CD8-positive, alpha-beta memory T cell (primary cell): ENCODE measurements around the gene SYP. TPM values are rescaled to one million over a fixed set of nuclear protein-coding genes. Genes with fewer than 3 reads are reported as not detected.

Experiments
- CTCF ChIA-PET: fragments of 350-600 bp; sonication (Branson Sonifier 250); formaldehyde crosslinking; loops from one replicate; lab custom pipeline; 2021; ENCODE audit warnings: antibody characterized with exemption; lab: Charles Lee
- POLR2A ChIA-PET: fragments of 350-600 bp; sonication (Branson Sonifier 250); formaldehyde crosslinking; loops from one replicate; lab custom pipeline; 2021; ENCODE audit warnings: antibody characterized with exemption; lab: Charles Lee
- DNase-seq, 5 donors: peaks; one replicate each; pipeline versions ENCODE4 v3.0.0 to v3.0.0-alpha.2; 2020 to 2022; ENCODE audit warnings: mixed read lengths in 1 of 5
- H3K27ac ChIP-seq: one replicate; pipeline ENCODE4 v1.7.0; 2013; ENCODE audit warnings: low read depth, mild to moderate bottlenecking, low read length, moderate library complexity
- H3K27me3 ChIP-seq: 2 replicates; pipeline ENCODE4 v1.7.0; 2013; ENCODE audit warnings: low read length, mild to moderate bottlenecking; ENCODE audit not compliant: insufficient read depth, poor library complexity, severe bottlenecking
- H3K36me3 ChIP-seq: 2 replicates; pipeline ENCODE4 v1.7.0; 2013; ENCODE audit warnings: mild to moderate bottlenecking, low read length, moderate library complexity; ENCODE audit not compliant: insufficient read depth
- H3K4me1 ChIP-seq: 2 replicates; pipeline ENCODE4 v1.7.0; 2013; ENCODE audit warnings: mild to moderate bottlenecking, low read length, moderate library complexity; ENCODE audit not compliant: insufficient read depth
- H3K4me3 ChIP-seq: 2 replicates; pipeline ENCODE4 v1.7.0; 2013; ENCODE audit warnings: mild to moderate bottlenecking, low read length
- H3K9me3 ChIP-seq: 2 replicates; pipeline ENCODE4 v1.7.0; 2013; ENCODE audit warnings: mild to moderate bottlenecking, low read length
- H3K27ac Mint-ChIP-seq, 8 donors: one replicate each; pipeline ENCODE4 v1.8.0; 2020 to 2021; ENCODE audit warnings: mixed read lengths in 8 of 8, mild to moderate bottlenecking in 6 of 8, inconsistent platforms in 3 of 8, moderate library complexity in 3 of 8
- H3K27me3 Mint-ChIP-seq, 2 donors: one replicate each; pipeline ENCODE4 v1.8.0; 2020 to 2021; ENCODE audit warnings: mixed read lengths in 2 of 2, mild to moderate bottlenecking in 1 of 2, moderate library complexity in 1 of 2
- H3K36me3 Mint-ChIP-seq, 3 donors: one replicate each; pipeline ENCODE4 v1.8.0; 2020 to 2021; ENCODE audit warnings: mixed read lengths in 3 of 3, inconsistent platforms in 1 of 3, mild to moderate bottlenecking in 1 of 3
- H3K4me1 Mint-ChIP-seq, 3 donors: one replicate each; pipeline ENCODE4 v1.8.0; 2020 to 2021; ENCODE audit warnings: mixed read lengths in 3 of 3, inconsistent platforms in 1 of 3, mild to moderate bottlenecking in 1 of 3
- H3K4me3 Mint-ChIP-seq, 7 donors: one replicate each; pipeline ENCODE4 v1.8.0; 2020 to 2021; ENCODE audit warnings: mixed read lengths in 7 of 7, mild to moderate bottlenecking in 6 of 7, moderate library complexity in 4 of 7, inconsistent platforms in 2 of 7
- H3K9me3 Mint-ChIP-seq, 5 donors: one replicate each; pipeline ENCODE4 v1.8.0; 2020 to 2022; ENCODE audit warnings: mixed read lengths in 5 of 5, mild to moderate bottlenecking in 3 of 5, moderate library complexity in 2 of 5, inconsistent platforms in 1 of 5
- polyA plus RNA-seq: library from polyadenylated mRNA; unstranded; fragments of 300-500 nt; fragmentation: Illumina TruSeq; gene quantifications from one replicate; pipeline ENCODE4 v1.2.3, GENCODE V29; 2021
- total RNA-seq, 2 experiments: library from RNA; stranded (reverse); gene quantifications; one replicate each; pipeline ENCODE4 v1.2.3, GENCODE V29; 2021

Gene SYP
- total and polyA plus RNA-seq, 3 experiments from 2014 or later = 0.25 to 2.5 (median 1.9) TPM

DNA sequence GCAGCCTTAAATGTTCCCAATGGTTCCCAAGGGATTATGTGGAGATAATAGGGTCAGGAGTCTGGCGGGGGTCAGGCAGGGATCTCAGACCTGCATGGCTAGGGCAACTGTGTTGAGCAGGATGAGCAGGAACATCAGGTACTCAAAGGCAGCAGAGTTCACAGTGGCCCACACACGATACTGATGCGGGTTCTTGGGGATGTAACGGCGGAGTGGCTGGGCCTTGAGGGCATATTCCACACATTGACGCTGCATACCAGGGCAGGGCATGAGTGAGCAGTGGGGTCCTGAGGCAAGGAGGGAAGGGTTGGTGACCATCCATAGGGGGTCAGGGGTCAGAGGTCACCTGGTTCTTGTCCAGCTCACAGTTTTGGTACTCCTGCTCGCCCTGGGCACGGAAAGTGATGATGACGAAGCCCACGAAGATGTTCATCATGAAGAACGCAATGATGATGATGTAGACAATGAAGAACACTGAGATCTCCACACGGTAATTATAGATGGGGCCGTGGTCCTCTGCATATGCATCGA is 15.1 kb upstream of the SYP start:
- Mint-ChIP-seq H3K4me3 (no peak overlapping the region), H3K36me3 (peaks cover 0 to 2% (median 0%) of the 10 kb centered on the region in 3 donors), H3K4me1 (peaks cover 0 to 4% (median 0%) of the 10 kb centered on the region in 3 donors), H3K27me3 (peaks cover 3 to 9% of the 10 kb centered on the region in 2 donors), H3K9me3 (peaks cover 0 to 2% (median 0%) of the 10 kb centered on the region in 5 donors), H3K27ac (no peak overlapping the region)
- Histone ChIP-seq H3K4me3 (no peak overlapping the region), H3K36me3 (no peaks in the 10 kb centered on the region), H3K9me3 (no peaks in the 10 kb centered on the region), H3K4me1 (no peaks in the 10 kb centered on the region), H3K27ac (no peak overlapping the region), H3K27me3 (no peaks in the 10 kb centered on the region)
- no peak for DNase-seq
- ChIA-PET POLR2A (no interaction called here), CTCF (no interaction called here)

DNA sequence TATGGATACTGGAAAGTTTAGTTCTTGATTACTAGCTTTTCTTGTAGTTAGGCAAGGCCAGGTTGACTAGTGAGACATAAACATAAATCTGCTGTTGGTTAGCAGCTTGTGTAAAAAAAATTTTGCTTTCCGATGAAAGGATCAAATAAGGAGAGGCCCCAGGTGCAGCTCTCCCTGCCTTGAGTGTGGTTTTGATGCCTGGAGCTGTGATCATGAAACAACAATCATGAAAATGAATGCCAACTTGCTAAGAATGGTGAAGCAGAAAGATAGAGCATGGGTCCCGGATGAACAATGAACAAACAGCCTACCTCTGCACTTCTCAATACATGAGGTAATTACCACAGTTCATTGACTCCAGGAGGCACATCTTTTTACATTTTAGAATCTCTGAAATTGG is 14.4 kb upstream of the SYP start:
- Mint-ChIP-seq H3K4me1 (no peaks in the 10 kb centered on the region), H3K9me3 (peaks cover 0 to 2% (median 0%) of the 10 kb centered on the region in 5 donors), H3K36me3 (peaks cover 0 to 2% (median 0%) of the 10 kb centered on the region in 3 donors), H3K27ac (no peak overlapping the region), H3K27me3 (peaks cover 3 to 9% of the 10 kb centered on the region in 2 donors), H3K4me3 (no peak overlapping the region)
- ChIA-PET CTCF (no interaction called here), POLR2A (no interaction called here)
- Histone ChIP-seq H3K27me3 (no peaks in the 10 kb centered on the region), H3K9me3 (no peaks in the 10 kb centered on the region), H3K4me1 (no peaks in the 10 kb centered on the region), H3K4me3 (no peak overlapping the region), H3K36me3 (no peaks in the 10 kb centered on the region), H3K27ac (no peak overlapping the region)
- no peak for DNase-seq

DNA sequence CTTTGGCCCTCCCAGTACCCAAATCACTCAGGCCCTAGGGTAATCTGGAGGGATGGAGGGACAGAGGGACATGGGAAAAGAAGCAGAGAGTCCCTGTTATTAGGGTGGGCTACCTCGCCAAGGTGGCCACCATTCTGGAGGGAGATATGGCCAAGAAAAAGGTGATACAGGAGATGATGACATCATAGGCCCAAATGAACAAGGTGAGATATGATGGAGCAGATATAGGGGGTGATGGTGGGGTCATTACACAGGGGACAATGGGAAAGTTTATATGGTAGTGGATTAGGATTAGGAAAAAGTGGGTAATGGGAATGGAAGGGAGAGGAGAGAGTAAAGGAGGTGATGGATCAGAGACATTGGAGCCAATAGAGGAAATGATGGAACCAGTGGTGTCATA is 12.9 kb upstream of the SYP start:
- Mint-ChIP-seq H3K9me3 (peaks cover 0 to 2% (median 0%) of the 10 kb centered on the region in 5 donors), H3K36me3 (peaks cover 0 to 2% (median 0%) of the 10 kb centered on the region in 3 donors), H3K27ac (no peak overlapping the region), H3K4me3 (no peak overlapping the region), H3K4me1 (no peaks in the 10 kb centered on the region), H3K27me3 (peaks cover 3 to 10% of the 10 kb centered on the region in 2 donors)
- Histone ChIP-seq H3K27me3 (no peaks in the 10 kb centered on the region), H3K9me3 (no peaks in the 10 kb centered on the region), H3K36me3 (no peaks in the 10 kb centered on the region), H3K4me3 (no peak overlapping the region), H3K27ac (no peak overlapping the region), H3K4me1 (no peaks in the 10 kb centered on the region)
- no peak for DNase-seq
- CTCF ChIA-PET = no interaction called here
- POLR2A ChIA-PET = no interaction called here

DNA sequence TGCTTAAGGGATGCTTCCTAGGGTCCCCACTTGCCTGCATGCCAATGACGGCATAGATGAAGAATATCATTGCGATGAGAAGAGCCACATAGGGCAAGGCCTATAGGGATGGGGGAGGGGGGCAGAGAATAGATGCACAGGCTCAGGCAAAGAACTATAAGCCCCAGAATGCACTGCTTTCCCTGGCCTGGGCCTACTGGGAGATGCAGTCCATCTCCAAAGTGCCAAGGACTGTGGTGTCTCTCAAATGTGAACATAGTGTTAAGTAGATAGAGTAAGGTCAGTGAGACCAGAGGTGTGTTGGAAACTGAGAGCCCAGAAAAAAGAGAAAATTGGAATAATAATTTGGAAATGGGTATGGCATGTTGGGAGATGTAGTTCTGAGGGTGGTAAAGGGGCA is 12.2 kb upstream of the SYP start:
- ChIA-PET POLR2A (no interaction called here), CTCF (no interaction called here)
- Mint-ChIP-seq H3K9me3 (no peaks in the 10 kb centered on the region), H3K4me3 (no peak overlapping the region), H3K27ac (no peak overlapping the region), H3K4me1 (no peaks in the 10 kb centered on the region), H3K27me3 (peaks cover 3 to 10% of the 10 kb centered on the region in 2 donors), H3K36me3 (peaks cover 0 to 2% (median 0%) of the 10 kb centered on the region in 3 donors)
- H3K4me3 ChIP-seq = no peak overlapping the region
- no peaks in the 10 kb centered on the region for H3K4me1 ChIP-seq
- H3K9me3 ChIP-seq = no peaks in the 10 kb centered on the region
- no peak overlapping the region for H3K27ac ChIP-seq
- no peaks in the 10 kb centered on the region for H3K27me3 ChIP-seq
- no peaks in the 10 kb centered on the region for H3K36me3 ChIP-seq
- no peak for DNase-seq

DNA sequence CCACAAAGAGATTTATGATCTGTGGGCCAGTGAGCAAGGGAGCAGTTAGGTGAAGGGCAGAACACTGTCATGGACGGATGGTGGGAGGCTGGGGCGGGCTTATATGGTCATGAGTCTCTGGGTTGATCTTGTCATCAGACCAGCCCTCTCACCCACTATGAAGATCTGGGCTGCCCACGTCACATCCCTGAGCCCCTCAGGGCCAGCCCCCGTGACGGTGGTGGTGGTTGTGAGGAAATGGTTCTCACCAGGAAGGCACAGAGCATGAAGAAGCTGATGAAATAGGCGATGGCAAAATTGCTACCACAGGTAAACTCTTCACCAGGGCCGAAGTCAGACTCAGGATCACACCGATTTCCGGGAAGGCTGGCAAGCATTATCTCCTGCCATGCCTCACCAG is 11.1 kb upstream of the SYP start:
- Histone ChIP-seq H3K4me3 (no peak overlapping the region), H3K27ac (no peak overlapping the region), H3K36me3 (no peaks in the 10 kb centered on the region), H3K4me1 (no peaks in the 10 kb centered on the region), H3K9me3 (no peaks in the 10 kb centered on the region), H3K27me3 (no peaks in the 10 kb centered on the region)
- Mint-ChIP-seq H3K9me3 (no peaks in the 10 kb centered on the region), H3K4me3 (no peak overlapping the region), H3K36me3 (peaks cover 0 to 2% (median 0%) of the 10 kb centered on the region in 3 donors), H3K27me3 (peaks cover 3 to 8% of the 10 kb centered on the region in 2 donors), H3K27ac (no peak overlapping the region), H3K4me1 (no peaks in the 10 kb centered on the region)
- no peak for DNase-seq
- POLR2A ChIA-PET = no interaction called here
- CTCF ChIA-PET = no interaction called here

DNA sequence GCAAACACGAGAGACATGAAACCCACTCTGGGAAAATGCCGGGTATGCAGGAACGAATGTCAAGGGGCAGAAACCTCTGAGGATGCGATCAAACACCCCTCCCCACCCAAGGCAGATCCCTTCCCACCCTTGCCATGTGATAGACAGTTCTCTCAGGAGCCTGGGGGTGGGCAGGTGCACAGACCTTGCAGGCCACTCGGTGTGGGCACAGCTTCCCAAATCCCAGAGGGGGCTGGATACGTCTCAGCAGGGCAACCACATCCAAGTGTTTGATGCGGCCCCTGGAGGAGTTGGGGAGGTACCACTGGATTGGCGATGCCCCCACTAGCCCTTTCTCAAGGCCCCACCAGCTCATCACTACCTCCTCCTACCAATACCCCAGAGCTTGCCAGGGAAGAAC is 10.4 kb upstream of the SYP start:
- no peak overlapping the region for H3K4me3 ChIP-seq
- DNase-seq = no peak
- Mint-ChIP-seq H3K9me3 (no peaks in the 10 kb centered on the region), H3K36me3 (peaks cover 0 to 2% (median 0%) of the 10 kb centered on the region in 3 donors), H3K4me1 (no peaks in the 10 kb centered on the region), H3K27me3 (peaks cover 3 to 8% of the 10 kb centered on the region in 2 donors), H3K27ac (no peak overlapping the region), H3K4me3 (no peak overlapping the region)
- H3K9me3 ChIP-seq = no peaks in the 10 kb centered on the region
- H3K36me3 ChIP-seq = no peaks in the 10 kb centered on the region
- ChIA-PET POLR2A (no interaction called here), CTCF (no interaction called here)
- H3K27ac ChIP-seq = no peak overlapping the region
- no peaks in the 10 kb centered on the region for H3K4me1 ChIP-seq
- H3K27me3 ChIP-seq = no peaks in the 10 kb centered on the region

DNA sequence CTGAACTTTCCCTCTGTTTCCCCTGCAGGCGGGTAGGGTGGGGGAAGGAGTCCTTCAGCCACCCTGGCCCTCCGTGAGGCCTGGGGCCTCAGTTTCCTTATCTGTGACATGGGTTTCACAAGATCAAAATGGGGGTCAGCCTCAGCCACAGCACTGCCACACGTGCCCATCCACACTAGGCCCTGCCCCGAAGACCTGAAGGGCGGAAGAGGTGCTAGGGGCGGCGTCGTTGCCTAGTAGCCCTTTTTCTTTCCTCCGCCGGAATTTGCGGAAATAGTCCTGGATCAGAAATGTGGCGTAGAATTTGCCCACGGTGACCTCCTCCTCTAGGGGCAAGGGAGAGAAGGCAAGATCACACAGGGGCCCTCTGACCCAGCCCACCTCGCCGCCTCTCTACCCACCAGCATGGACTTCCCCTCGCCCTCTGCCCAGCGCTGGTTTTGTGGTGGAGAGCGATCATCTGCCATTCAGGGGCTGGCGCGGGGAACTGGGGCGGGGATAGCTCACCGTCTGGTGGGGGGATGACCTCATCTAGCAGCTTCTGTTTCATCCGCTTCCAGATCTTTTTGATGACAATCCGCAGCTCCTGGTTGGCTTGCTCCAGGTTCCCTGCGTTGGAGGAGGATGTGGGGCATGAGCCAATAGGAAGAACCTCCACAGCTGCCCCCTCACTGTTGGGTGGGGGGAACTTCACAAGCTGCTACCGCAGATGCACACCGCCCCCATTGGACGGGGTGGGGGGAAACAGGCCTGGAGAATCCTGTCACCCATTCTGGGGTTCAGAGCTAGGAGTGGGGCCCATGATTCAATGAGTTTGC is 9.7 kb upstream of the SYP start:
- Mint-ChIP-seq H3K4me3 (no peak overlapping the region), H3K36me3 (peaks cover 0 to 2% (median 0%) of the 10 kb centered on the region in 3 donors), H3K9me3 (no peaks in the 10 kb centered on the region), H3K27me3 (peaks cover 3 to 8% of the 10 kb centered on the region in 2 donors), H3K27ac (no peak overlapping the region), H3K4me1 (no peaks in the 10 kb centered on the region)
- Histone ChIP-seq H3K27me3 (no peaks in the 10 kb centered on the region), H3K4me3 (no peak overlapping the region), H3K4me1 (no peaks in the 10 kb centered on the region), H3K27ac (no peak overlapping the region), H3K9me3 (no peaks in the 10 kb centered on the region), H3K36me3 (no peaks in the 10 kb centered on the region)
- CTCF ChIA-PET = no interaction called here
- POLR2A ChIA-PET = no interaction called here
- DNase-seq = no peak

DNA sequence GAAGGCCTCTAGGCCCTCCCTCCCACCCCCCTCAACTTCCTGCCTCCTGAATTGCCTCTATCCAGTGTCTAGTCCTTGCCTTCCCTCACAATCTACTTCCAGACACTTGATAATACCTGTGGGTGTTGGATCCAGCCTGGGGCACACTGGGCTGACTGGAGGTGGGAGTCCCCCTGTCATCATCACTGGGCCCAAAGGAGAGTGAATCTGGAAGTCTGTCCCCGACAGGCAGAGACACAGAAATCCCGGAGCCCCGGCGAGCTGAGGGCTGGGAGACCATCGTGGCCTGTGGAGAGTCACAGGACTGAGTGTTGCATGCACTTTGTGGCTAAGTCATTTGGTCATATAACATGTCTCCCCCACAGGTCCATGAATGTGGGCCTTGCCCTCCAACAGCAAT is 8.4 kb upstream of the SYP start:
- no peak overlapping the region for H3K27ac ChIP-seq
- no peaks in the 10 kb centered on the region for H3K9me3 ChIP-seq
- H3K4me3 ChIP-seq = no peak overlapping the region
- POLR2A ChIA-PET = no interaction called here
- no peaks in the 10 kb centered on the region for H3K9me3 Mint-ChIP-seq
- H3K36me3 Mint-ChIP-seq = peaks cover 0 to 1% (median 0%) of the 10 kb centered on the region in 3 donors
- H3K4me3 Mint-ChIP-seq = no peak overlapping the region
- no peaks in the 10 kb centered on the region for H3K4me1 ChIP-seq
- no peaks in the 10 kb centered on the region for H3K36me3 ChIP-seq
- CTCF ChIA-PET = interaction anchor here (1.2 kb wide), 1 partner anchor 16 kb away, joined by 3 read pairs; no protein-coding TSS in a partner anchor
- no peak overlapping the region for H3K27ac Mint-ChIP-seq
- no peaks in the 10 kb centered on the region for H3K4me1 Mint-ChIP-seq
- H3K27me3 ChIP-seq = no peaks in the 10 kb centered on the region
- H3K27me3 Mint-ChIP-seq = peaks cover 3 to 8% of the 10 kb centered on the region in 2 donors
- DNase-seq = no peak
